ENCODE measurements around the gene JMJD8. TPM values are rescaled to one million over a fixed set of nuclear protein-coding genes. Genes with fewer than 3 reads are reported as not detected.

JMJD8 gene
- total RNA-seq, 1 experiment from 2014 or later: 73.9 TPM

DNA sequence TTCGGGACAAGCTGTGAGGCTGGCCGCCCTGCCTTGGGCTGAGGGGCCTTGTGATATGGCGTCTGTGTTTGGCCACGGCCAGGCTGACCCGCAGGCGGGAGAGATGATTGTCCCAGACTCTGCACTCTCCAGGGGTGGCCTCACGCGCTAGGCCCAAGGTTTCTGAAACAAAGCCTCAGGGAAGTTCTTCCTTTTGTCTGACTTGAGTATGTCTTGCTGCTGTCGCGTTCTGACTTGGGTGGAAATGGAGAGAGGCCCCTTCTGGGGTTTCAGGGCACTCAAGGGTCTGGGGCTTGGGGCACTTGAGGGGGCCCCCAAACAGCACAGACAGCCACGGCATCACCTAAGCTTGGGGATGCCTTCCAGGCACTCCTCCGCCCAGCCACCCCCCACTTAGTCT lies 26.9 kb upstream of the JMJD8 start:
- DNase-seq (ENCODE audit: low read depth, low spot score) (no peak), ATAC-seq (no peak)
- Histone ChIP-seq H3K9me3 (ENCODE audit: control insufficient read depth, insufficient read depth, low read depth, low read length) (no peaks in the 10 kb centered on the region), H3K4me1 (ENCODE audit: control insufficient read depth, insufficient read depth, low read length) (peaks cover 38% of the 10 kb centered on the region), H3K27ac (ENCODE audit: low read length) (peak overlapping the region; percentile 63), H3K27me3 (ENCODE audit: control insufficient read depth, insufficient read depth, low read length) (no peaks in the 10 kb centered on the region), H3K36me3 (ENCODE audit: control insufficient read depth, insufficient read depth, low read length) (no peaks in the 10 kb centered on the region; the same call in 1 of the 2 replicates), H3K4me3 (ENCODE audit: low read depth in 2 of 2, low read length in 2 of 2) (no peak overlapping the region)
- intact Hi-C loops (cut with micrococcal nuclease; ENCODE audit: unreplicated experiment): no loop called here
- in situ Hi-C loops (cut with HindIII; ENCODE audit: low pct_unique_long_range_greater_than_20kb, low sequenced_read_pairs): no loop called here
- no TSS peak for BruUV-seq (replicated peaks)
- TF ChIP-seq CTCF (IDR thresholded peaks at IDR 0.05) (no peak), SIN3A (IDR thresholded peaks at IDR 0.05; ENCODE audit: borderline replicate concordance, insufficient read depth, low read depth, low read length) (no peak), REST (IDR thresholded peaks at IDR 0.05; ENCODE audit: insufficient read depth in 1 of 2, low read depth in 2 of 2, low read length in 1 of 2) (no peak), POLR2AphosphoS5 (IDR thresholded peaks at IDR 0.05; ENCODE audit: low read depth, low read length) (no peak), TCF7L2 (IDR thresholded peaks at IDR 0.05; ENCODE audit: low read depth, low read length) (no peak)
- ChIA-PET CTCF (interaction anchor here (1.1 kb wide), 1 partner anchor 9 kb away, joined by 3 read pairs; no protein-coding TSS in a partner anchor), POLR2A (no interaction called here)

DNA sequence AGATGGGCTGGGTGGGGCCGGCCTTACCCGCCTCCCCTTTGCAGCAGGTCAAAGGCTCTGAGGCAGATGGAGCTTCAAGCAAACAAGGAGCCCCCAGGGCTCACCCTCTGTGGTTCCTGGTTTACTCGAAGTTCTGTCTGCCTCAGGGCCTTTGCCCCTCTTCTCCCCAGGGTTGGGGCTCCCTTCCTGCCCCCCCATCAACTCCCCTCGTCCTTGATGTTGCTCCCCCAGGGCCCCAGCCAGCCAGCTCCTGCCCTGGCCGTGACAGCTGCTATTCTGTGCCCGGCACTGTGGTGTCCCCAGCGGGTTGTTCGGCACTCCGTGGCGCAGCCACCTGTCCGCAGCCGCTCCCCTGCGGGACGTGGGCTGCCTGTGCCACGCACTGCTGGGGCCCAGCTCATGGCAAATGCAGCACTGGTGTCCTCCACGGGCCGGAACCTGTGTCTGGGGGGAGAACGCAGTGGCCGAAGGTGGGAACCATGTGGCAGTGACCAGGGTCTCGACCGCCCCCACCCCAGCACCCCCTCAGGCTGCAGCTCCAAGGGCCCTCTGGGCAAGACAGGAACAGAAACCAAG lies 26.5 kb upstream of the JMJD8 start:
- TF ChIP-seq REST (IDR thresholded peaks at IDR 0.05; ENCODE audit: insufficient read depth in 1 of 2, low read depth in 2 of 2, low read length in 1 of 2): no peak
- TF ChIP-seq CTCF (IDR thresholded peaks at IDR 0.05): 0 out of 2 replicates have a peak, but pooled peaks have one; percentile 6
- TF ChIP-seq SIN3A (IDR thresholded peaks at IDR 0.05; ENCODE audit: borderline replicate concordance, insufficient read depth, low read depth, low read length): no peak
- BruUV-seq (replicated peaks): no TSS peak
- intact Hi-C loops (cut with micrococcal nuclease; ENCODE audit: unreplicated experiment) (no loop called here), in situ Hi-C loops (cut with HindIII; ENCODE audit: low pct_unique_long_range_greater_than_20kb, low sequenced_read_pairs) (no loop called here)
- H3K36me3 ChIP-seq (ENCODE audit: control insufficient read depth, insufficient read depth, low read length): no peaks in the 10 kb centered on the region; the same call in 1 of the 2 replicates
- DNase-seq (ENCODE audit: low read depth, low spot score) (no peak), ATAC-seq (no peak)
- CTCF ChIA-PET: interaction anchor here (0.5 to 1.9 kb wide), 3 partner anchors 10 to 1231 kb away, joined by 3 to 4 read pairs (median 4); no protein-coding TSS in a partner anchor
- no peaks in the 10 kb centered on the region for H3K27me3 ChIP-seq (ENCODE audit: control insufficient read depth, insufficient read depth, low read length)
- H3K4me1 ChIP-seq (ENCODE audit: control insufficient read depth, insufficient read depth, low read length): peaks cover 38% of the 10 kb centered on the region
- H3K27ac ChIP-seq (ENCODE audit: low read length): no peak overlapping the region
- H3K9me3 ChIP-seq (ENCODE audit: control insufficient read depth, insufficient read depth, low read depth, low read length): no peaks in the 10 kb centered on the region
- H3K4me3 ChIP-seq (ENCODE audit: low read depth in 2 of 2, low read length in 2 of 2): no peak overlapping the region
- POLR2A ChIA-PET: no interaction called here
